T-helper 2 cell treated with Interferon-gamma antibody and Interleukin-4, amounts not matched to agents 5 μg/mL and 100 μg/mL, for 36 hours (primary cell): ENCODE results near the gene SETMAR.
"Not testable (repeated sequence)": the region's sequence is repeated elsewhere in the genome, so short reads cannot be mapped to it uniquely, and the experiment has no call there.

ENCODE experiments used
- DNase-seq: peaks from one replicate; pipeline ENCODE4 v3.0.0; 2021; ENCODE audit warnings: low spot score
- H3K27ac Mint-ChIP-seq: one replicate; pipeline ENCODE4 v1.8.0; 2021; ENCODE audit warnings: mild to moderate bottlenecking, mixed read lengths
- H3K27me3 Mint-ChIP-seq: one replicate; pipeline ENCODE4 v1.8.0; 2021; ENCODE audit warnings: low read depth, mixed read lengths
- H3K36me3 Mint-ChIP-seq: one replicate; pipeline ENCODE4 v1.8.0; 2021; ENCODE audit warnings: low read depth, mixed read lengths
- H3K4me1 Mint-ChIP-seq: one replicate; pipeline ENCODE4 v1.8.0; 2021; ENCODE audit warnings: low read depth, mixed read lengths
- H3K4me3 Mint-ChIP-seq: one replicate; pipeline ENCODE4 v1.8.0; 2022; ENCODE audit warnings: mild to moderate bottlenecking, moderate library complexity, mixed read lengths
- H3K9me3 Mint-ChIP-seq: one replicate; pipeline ENCODE4 v1.8.0; 2021; ENCODE audit warnings: mixed read lengths

SETMAR gene

DNA sequence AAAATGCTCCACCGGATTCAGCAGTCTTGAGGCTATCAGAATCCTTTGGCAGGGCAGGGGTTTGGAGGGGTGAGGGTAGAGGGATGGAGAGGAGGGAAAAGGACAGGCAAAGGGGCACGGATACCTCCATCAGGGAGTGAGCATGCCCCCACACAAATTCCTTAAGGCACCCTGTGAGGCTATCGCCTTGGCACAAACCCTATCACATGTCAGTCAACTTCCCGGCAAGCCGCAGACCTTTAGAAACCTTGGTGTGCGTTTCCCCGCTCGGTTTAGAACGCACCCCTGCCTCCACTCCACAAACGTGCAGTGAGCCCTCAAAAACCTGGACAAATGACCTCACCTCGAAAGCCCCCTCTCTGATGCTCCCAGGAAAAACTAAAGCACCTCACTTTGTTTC is 422 bp upstream of the SETMAR start:
- Mint-ChIP-seq H3K4me1 (peaks cover 20% of the 10 kb centered on the region), H3K27me3 (peaks cover 2% of the 10 kb centered on the region), H3K36me3 (peaks cover 6% of the 10 kb centered on the region), H3K27ac (peak overlapping the region; percentile 96), H3K4me3 (peak overlapping the region; percentile 95), H3K9me3 (peaks cover 6% of the 10 kb centered on the region)
- DNase-seq, result no peak

DNA sequence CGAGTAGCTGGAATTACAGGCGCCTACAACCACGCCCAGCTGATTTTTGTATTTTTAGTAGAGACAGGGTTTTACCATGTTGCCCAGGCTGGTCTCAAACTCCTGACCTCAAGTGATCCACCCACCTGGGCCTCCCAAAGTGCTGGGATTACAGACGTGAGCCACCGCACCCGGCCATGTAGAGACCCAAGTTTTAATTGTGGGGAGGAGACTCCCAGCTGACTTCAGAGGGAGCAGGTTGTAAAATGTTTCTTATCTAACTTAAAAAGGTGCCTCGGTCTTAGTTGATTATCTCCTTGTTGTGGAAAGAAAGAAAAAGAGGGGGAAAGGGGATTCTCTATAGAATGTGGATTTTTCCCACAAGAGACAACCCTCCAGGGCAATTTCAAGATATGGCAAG is 2.0 kb downstream of the SETMAR start:
- H3K27ac Mint-ChIP-seq, H3K36me3 Mint-ChIP-seq, H3K27me3 Mint-ChIP-seq, DNase-seq, H3K9me3 Mint-ChIP-seq: not testable (repeated sequence)
- Mint-ChIP-seq H3K4me1 (peaks cover 18% of the 10 kb centered on the region), H3K4me3 (peak overlapping the region; percentile 49)

DNA sequence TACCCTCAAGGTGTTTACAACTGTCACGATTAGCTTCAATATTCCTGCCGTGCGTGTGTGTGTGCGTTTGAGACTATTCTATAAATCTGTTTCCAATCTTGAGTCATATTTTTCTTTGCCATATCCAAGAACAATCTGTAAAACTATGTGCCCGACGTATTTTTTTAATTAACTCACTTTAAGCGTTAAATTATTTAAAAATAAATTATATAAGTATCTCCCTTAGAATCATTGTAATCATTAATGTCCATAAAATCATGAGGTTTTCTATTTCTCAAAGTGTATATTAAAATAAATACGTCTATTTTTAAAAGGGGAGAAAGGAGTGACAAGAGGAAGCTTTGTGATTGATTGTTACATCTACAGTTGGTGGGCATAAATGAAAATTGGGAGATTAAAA is 2.9 kb downstream of the SETMAR start:
- H3K27me3 Mint-ChIP-seq, result no peaks in the 10 kb centered on the region
- peaks cover 19% of the 10 kb centered on the region for H3K4me1 Mint-ChIP-seq
- no peak for DNase-seq
- peaks cover 8% of the 10 kb centered on the region for H3K36me3 Mint-ChIP-seq
- no peak overlapping the region for H3K4me3 Mint-ChIP-seq
- no peak overlapping the region for H3K27ac Mint-ChIP-seq
- peaks cover 6% of the 10 kb centered on the region for H3K9me3 Mint-ChIP-seq

DNA sequence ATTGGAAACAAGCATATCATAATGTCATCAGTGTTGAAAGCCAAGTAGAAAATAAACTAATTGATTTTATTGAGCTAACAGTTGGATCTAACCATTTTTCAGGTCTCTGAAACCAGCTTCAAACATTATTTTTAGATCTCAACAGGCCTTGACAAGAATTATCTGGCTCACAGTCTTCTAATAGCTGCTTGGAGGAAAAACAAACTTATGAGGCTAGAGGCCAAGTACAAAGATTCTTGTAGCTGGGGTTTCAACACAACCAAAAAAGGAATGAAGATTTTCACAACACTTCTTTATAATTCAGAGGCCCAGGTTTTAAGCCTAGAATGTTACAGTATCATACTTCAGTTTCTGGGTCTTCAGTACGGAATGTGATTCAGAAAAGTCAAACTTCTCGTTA is 3.7 kb downstream of the SETMAR start:
- no peak overlapping the region for H3K27ac Mint-ChIP-seq
- H3K36me3 Mint-ChIP-seq, result peaks cover 6% of the 10 kb centered on the region
- H3K4me1 Mint-ChIP-seq, result peaks cover 25% of the 10 kb centered on the region
- DNase-seq, result no peak
- peaks cover 2% of the 10 kb centered on the region for H3K9me3 Mint-ChIP-seq
- no peaks in the 10 kb centered on the region for H3K27me3 Mint-ChIP-seq
- H3K4me3 Mint-ChIP-seq, result no peak overlapping the region

DNA sequence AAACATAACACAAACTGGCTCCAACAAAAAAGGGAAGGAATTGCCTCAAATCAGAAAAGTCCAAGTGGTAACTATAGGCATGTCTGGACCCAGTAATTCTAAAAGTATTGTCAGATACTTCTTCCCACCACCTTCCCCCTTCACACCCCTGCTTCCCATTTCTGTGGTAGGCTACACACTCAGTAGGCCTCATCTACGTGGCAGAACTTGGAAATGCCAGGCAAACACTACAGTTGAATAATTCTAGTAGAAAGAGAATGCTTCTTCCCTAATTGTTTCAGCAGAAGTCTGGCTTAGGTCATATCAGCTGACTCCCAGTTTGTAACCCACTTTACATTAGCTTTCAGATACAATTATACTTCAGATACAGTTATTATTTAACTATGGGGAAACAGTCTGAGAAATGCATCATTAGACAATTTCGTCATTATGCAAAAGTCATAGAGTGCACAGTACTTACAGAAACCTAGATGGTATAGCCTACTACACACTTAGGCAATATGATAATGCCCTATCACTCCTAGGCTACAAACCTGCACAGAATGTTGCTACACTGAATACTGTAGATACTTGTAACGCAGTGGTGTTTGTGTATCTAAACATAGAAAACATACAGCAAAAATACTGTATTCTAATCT is 6.4 kb downstream of the SETMAR start:
- Mint-ChIP-seq H3K27me3 (no peaks in the 10 kb centered on the region), H3K36me3 (peaks cover 6% of the 10 kb centered on the region), H3K27ac (no peak overlapping the region), H3K4me1 (peaks cover 17% of the 10 kb centered on the region), H3K9me3 (no peaks in the 10 kb centered on the region), H3K4me3 (no peak overlapping the region)
- no peak for DNase-seq

DNA sequence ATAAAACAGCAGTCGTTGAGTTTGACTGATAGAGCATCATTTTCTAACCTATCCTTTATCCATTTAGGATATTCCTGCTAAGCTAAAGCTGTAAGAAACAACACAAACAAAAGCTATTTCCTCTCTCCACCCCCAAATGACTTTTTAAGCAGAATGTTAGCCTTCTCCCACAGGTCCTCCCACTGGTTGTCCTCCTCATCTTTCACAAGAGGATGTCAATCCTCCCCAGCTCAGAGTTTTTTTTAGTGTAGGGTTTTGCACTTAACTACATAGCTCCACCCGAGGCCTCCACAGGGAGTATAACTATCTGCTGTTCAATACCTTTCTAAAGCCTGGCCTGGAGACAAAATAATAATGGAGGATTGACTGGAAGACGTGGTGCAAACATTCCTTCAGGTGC is 7.8 kb downstream of the SETMAR start:
- H3K4me3 Mint-ChIP-seq, result no peak overlapping the region
- no peaks in the 10 kb centered on the region for H3K9me3 Mint-ChIP-seq
- no peak for DNase-seq
- H3K27ac Mint-ChIP-seq, result peak overlapping the region; percentile 38
- peaks cover 2% of the 10 kb centered on the region for H3K36me3 Mint-ChIP-seq
- H3K27me3 Mint-ChIP-seq, result no peaks in the 10 kb centered on the region
- peaks cover 9% of the 10 kb centered on the region for H3K4me1 Mint-ChIP-seq

DNA sequence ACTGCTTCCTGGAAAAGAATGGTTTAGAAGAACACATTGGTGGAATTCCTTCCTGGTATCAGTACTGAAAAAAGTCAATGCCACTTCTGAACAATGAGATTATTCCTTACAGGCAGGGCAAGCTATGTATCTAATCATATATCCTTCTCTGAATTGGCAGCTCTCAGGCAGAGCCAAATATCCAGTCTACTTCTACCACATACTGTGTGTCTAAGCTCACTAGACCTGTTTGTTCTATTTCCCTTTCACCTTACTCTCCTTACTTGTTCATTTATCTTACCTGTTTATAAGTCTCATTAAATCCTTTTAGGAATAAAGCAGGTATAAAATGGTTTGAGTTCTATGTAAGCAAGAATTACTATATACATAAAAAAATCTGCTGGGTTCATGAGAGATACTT is 8.3 kb downstream of the SETMAR start:
- H3K9me3 Mint-ChIP-seq, result no peaks in the 10 kb centered on the region
- DNase-seq, result no peak
- H3K36me3 Mint-ChIP-seq, result peaks cover 5% of the 10 kb centered on the region
- H3K27me3 Mint-ChIP-seq, result no peaks in the 10 kb centered on the region
- no peak overlapping the region for H3K4me3 Mint-ChIP-seq
- no peak overlapping the region for H3K27ac Mint-ChIP-seq
- H3K4me1 Mint-ChIP-seq, result peaks cover 7% of the 10 kb centered on the region

DNA sequence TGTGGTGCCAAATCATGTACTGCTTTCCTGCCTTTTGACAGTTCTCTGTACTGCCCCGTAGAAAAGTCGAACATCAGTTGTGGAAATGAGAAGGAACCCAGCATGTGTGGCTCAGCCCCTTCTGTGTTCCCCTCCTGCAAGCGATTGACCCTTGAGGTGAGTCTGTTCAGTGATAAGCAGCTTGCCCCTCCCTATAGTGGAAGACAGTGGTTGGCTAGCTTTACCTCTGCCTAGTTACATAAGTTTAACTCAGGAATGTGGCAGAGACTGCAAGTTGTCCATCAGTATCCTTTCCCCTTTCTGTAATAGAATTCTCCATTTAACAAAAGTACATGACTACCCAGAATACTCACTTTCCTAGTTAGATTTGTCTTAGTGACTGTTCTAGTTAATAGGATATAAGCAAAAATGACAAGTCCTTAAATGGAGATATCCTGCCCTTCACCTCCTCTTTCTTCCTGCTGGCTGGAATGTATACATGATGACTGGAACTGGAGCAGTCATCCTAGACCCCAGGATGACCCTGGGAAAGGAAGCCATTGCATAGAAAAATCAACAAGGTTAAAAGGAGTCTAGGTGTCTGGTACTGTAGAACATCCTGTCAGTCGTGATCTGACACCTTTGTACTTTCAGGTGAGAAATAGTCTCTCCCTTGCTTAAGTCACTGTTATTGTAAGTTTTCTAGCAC is 10.6 kb downstream of the SETMAR start:
- peaks cover 10% of the 10 kb centered on the region for H3K36me3 Mint-ChIP-seq
- H3K27me3 Mint-ChIP-seq, result no peaks in the 10 kb centered on the region
- no peak overlapping the region for H3K27ac Mint-ChIP-seq
- no peak for DNase-seq
- H3K4me1 Mint-ChIP-seq, result peaks cover 7% of the 10 kb centered on the region
- H3K4me3 Mint-ChIP-seq, result no peak overlapping the region
- no peaks in the 10 kb centered on the region for H3K9me3 Mint-ChIP-seq

DNA sequence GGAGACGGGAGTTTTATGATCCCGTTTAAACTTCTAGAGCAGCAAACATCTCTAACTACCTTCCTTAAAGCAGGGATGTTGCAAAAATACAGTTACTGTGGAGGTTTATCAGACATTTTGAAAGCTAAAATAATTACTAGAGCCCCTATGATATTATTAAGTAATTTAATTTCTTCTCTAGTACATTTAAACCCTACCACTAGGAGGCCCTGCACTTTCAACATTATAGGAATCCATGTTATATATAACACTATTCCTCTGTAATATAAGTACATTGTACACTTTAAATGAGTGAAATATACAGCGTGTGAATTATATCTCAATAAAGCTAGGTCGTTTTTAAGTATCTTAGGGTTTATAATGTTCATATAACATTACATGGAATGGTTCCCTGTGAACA is 11.5 kb downstream of the SETMAR start:
- H3K27me3 Mint-ChIP-seq, result no peaks in the 10 kb centered on the region
- DNase-seq, result no peak
- peaks cover 7% of the 10 kb centered on the region for H3K4me1 Mint-ChIP-seq
- no peak overlapping the region for H3K4me3 Mint-ChIP-seq
- H3K36me3 Mint-ChIP-seq, result peaks cover 10% of the 10 kb centered on the region
- H3K27ac Mint-ChIP-seq, result no peak overlapping the region
- no peaks in the 10 kb centered on the region for H3K9me3 Mint-ChIP-seq

DNA sequence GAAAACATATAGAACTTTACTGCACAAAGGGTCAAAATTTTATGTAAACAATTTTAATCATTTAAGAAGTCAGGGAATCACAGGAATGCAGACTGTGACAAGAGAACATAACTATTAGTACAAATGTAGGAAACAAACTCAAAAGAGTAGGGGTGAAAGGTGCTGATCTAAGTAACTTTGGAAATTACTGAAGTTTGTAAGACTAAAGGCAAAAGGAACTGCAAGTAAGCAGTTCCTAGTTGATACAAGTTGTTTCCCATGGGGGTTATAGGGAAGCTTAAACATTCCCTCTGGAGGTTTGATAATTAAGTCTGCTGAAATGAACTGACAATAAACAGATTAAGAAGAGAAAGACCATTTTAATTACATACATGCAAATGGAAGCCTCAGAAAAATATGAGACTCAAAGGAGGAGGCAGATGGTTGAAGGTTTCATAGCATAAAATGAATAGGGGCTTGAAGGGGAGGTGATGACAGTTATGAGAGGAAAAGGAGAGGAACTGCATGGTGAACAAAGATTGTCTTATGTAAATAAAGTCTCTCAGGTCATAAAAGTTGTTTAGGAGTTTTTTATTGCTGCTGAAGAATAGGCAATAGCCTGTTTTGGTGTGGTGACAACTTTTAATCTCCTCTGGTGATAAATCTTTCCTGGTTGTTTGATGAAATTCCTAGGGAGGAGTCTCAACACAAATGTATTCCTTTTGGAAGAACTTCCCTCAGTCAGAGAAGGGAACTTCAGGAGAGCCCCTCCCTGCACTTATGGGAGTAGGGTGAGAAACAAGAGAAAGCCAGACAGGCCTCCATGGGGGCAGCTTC is 17.1 kb downstream of the SETMAR start:
- Mint-ChIP-seq H3K27me3 (peaks cover 3% of the 10 kb centered on the region), H3K36me3 (peaks cover 8% of the 10 kb centered on the region), H3K27ac (no peak overlapping the region), H3K4me1 (no peaks in the 10 kb centered on the region), H3K9me3 (no peaks in the 10 kb centered on the region), H3K4me3 (no peak overlapping the region)
- no peak for DNase-seq

DNA sequence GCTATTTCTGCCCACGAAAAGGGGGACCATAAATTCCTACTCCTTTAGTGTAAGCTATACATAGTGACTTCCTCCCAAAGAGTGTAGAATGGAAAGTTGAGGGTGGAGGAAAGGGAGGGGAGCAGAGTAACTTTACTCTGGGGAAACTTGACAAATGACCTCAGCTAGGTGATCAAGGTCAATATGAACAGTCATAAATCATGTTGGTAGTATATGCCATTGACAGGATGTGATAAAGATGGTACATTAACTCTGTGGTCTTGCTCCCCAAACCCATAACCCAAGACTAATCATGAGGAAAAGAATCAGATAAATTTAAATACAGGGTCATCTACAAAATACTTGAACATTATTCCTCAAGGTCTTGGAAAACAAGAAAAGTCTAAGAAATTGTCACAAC is 18.6 kb downstream of the SETMAR start:
- Mint-ChIP-seq H3K27me3 (peaks cover 6% of the 10 kb centered on the region), H3K36me3 (peaks cover 5% of the 10 kb centered on the region), H3K27ac (no peak overlapping the region), H3K9me3 (no peaks in the 10 kb centered on the region), H3K4me1 (no peaks in the 10 kb centered on the region), H3K4me3 (no peak overlapping the region)
- no peak for DNase-seq

DNA sequence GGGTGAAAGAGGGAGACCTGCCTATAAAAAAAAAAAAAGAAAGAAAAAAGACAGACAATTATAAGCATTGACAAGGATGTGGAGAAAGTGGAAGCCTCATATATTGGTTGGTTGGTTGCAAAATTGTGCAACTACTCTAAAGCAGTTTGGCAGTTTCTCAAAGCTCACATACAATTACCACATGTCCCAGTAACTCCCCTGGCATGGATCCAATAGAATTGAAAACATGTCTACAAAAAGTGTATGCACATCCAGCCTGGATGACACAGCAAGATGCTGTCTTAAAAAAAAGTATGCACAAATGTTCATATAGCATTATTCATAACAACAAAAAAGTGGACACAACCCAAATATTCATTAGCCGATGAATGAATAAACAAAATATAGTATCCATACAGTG is 19.5 kb downstream of the SETMAR start:
- H3K27me3 Mint-ChIP-seq, result peaks cover 6% of the 10 kb centered on the region

DNA sequence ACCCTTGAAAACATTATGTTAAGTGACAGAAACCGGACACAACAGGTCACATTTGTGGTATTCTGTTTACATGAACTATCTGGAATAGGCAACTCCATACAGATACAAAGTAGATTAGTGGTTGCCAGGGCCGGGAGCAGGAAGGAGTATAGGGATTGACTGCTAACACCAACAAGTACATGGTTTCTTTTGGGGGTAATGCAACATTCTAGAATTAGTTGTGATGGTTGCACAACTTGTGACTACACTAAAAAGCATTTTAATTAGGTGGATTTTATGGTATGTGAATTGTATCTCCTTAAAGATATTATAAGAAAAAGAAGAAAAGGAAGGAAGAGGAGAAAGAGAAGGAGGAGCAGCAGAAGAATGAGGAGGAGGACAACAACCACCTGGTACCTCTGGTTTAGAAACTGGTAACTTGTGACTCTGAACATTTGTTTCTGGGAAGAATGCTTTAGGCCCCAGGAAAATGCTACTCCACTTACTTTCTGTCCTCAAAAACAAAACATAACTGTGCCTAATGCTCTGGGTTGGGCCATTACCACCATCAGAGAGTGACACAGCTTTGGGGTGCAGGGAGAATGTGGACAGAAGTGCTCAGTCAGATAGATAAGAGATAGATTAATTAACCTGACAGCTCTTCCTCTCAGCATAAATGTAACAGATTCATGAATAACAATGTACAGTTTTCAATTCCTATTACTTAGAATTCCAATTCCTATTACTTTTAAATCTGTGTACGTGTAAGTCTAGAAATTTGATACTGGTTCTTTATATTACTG is 20.3 kb downstream of the SETMAR start:
- H3K4me3 Mint-ChIP-seq, result no peak overlapping the region
- no peaks in the 10 kb centered on the region for H3K36me3 Mint-ChIP-seq
- DNase-seq, result no peak
- no peak overlapping the region for H3K27ac Mint-ChIP-seq
- no peaks in the 10 kb centered on the region for H3K4me1 Mint-ChIP-seq
- H3K27me3 Mint-ChIP-seq, result peaks cover 6% of the 10 kb centered on the region
- peaks cover 6% of the 10 kb centered on the region for H3K9me3 Mint-ChIP-seq

More for the DNA sequence above, 19.5 kb downstream of the SETMAR start:
- Mint-ChIP-seq H3K27ac (no peak overlapping the region), H3K4me3 (no peak overlapping the region), H3K36me3 (peaks cover 3% of the 10 kb centered on the region), H3K4me1 (no peaks in the 10 kb centered on the region), H3K9me3 (peaks cover 4% of the 10 kb centered on the region)
- DNase-seq, result no peak

DNA sequence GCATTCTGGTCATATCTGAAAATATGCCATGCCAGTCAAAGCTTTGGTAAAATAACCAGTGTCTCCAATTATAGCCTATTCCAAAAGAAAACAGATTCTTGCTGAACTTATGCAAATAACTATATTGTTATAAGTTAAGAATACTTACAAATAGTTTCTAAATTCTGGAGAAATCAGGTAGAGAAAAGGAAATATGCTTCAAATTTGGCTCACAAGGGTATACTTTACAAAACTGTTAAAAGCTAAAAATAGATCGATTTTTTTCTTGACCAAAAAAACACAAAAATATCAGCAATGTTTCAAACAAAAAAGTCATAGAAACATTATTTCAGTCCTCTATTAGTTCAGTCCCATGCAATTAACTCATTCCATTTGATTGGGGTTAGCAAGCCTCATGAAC is 23.7 kb downstream of the SETMAR start:
- no peak overlapping the region for H3K4me3 Mint-ChIP-seq
- no peaks in the 10 kb centered on the region for H3K4me1 Mint-ChIP-seq
- H3K9me3 Mint-ChIP-seq, result peaks cover 23% of the 10 kb centered on the region
- DNase-seq, result no peak
- H3K36me3 Mint-ChIP-seq, result no peaks in the 10 kb centered on the region
- H3K27me3 Mint-ChIP-seq, result peaks cover 6% of the 10 kb centered on the region
- H3K27ac Mint-ChIP-seq, result no peak overlapping the region
